SU-DHL-6 (cell line): ENCODE measurements around the gene PRICKLE2.

ENCODE experiments used
- H2AFZ ChIP-seq: fragments of 200-600 bp; sonication (generic); 2 replicates; pipeline ENCODE4 v1.6.1; 2014; ENCODE audit warnings: low read depth, mild to moderate bottlenecking, moderate library complexity, mixed read lengths, antibody characterized with exemption, low read length; ENCODE audit not compliant: severe bottlenecking
- H3F3A ChIP-seq: fragments of 200-600 bp; shearing (Covaris generic); 2 replicates; pipeline ENCODE4 v1.6.0; 2016; ENCODE audit warnings: antibody characterized with exemption, mild to moderate bottlenecking; ENCODE audit not compliant: insufficient read depth
- H3K27ac ChIP-seq: fragments of 200-600 bp; sonication (generic); 2 replicates; pipeline ENCODE4 v1.5.1; 2016; ENCODE audit warnings: low read depth, mild to moderate bottlenecking, low read length, moderate library complexity, mixed read lengths
- H3K27me3 ChIP-seq: fragments of 200-600 bp; sonication (generic), shearing (Covaris generic); 2 replicates; pipeline ENCODE4 v1.6.0; 2014; ENCODE audit warnings: mild to moderate bottlenecking, low read length
- H3K36me3 ChIP-seq: fragments of 200-600 bp; sonication (generic); 2 replicates; pipeline ENCODE4 v1.6.1; 2014; ENCODE audit warnings: mild to moderate bottlenecking, low read length, mixed read lengths
- H3K4me2 ChIP-seq: fragments of 300-600, 200-600 bp; shearing (Covaris generic), sonication (generic); 2 replicates; pipeline ENCODE4 v1.6.0; 2014; ENCODE audit warnings: low read length, low read depth, mild to moderate bottlenecking; ENCODE audit not compliant: poor library complexity, severe bottlenecking
- H3K4me3 ChIP-seq: fragments of 200-600 bp; sonication (generic); 2 replicates; pipeline ENCODE4 v1.5.1; 2014; ENCODE audit warnings: antibody characterized with exemption, low read length, mild to moderate bottlenecking, mixed read lengths; ENCODE audit not compliant: insufficient read depth, poor library complexity, severe bottlenecking
- H3K79me2 ChIP-seq: fragments of 200-600 bp; sonication (generic); 2 replicates; pipeline ENCODE4 v1.6.1; 2014; ENCODE audit warnings: mild to moderate bottlenecking, low read length, moderate library complexity; ENCODE audit not compliant: insufficient read depth
- H3K9ac ChIP-seq: fragments of 200-600 bp; sonication (generic); 2 replicates; pipeline ENCODE4 v1.7.0; 2014; ENCODE audit warnings: mild to moderate bottlenecking, low read length
- H3K9me2 ChIP-seq: fragments of 200-600 bp; sonication (generic); replicated peaks from 2 replicates; pipeline ENCODE4 v1.6.1; 2014; ENCODE audit warnings: low read length; ENCODE audit not compliant: insufficient read depth
- H3K9me3 ChIP-seq: fragments of 200-600 bp; sonication (generic); 2 replicates; pipeline ENCODE4 v1.6.1; 2014; ENCODE audit warnings: low read length, mixed read lengths; ENCODE audit not compliant: insufficient read depth
- H4K20me1 ChIP-seq: fragments of 200-600 bp; sonication (generic); 2 replicates; pipeline ENCODE4 v1.6.1; 2014; ENCODE audit warnings: low read depth, mild to moderate bottlenecking, antibody characterized with exemption, low read length, moderate library complexity, mixed read lengths
- CTCF ChIP-seq: fragments of 200-600 bp; sonication (generic); IDR thresholded peaks from one replicate; pipeline ENCODE4 v1.5.1; 2017; ENCODE audit warnings: antibody characterized with exemption, mild to moderate bottlenecking, low read length, moderate library complexity; ENCODE audit not compliant: insufficient read depth, poor library complexity, severe bottlenecking
- EZH2phosphoT487 ChIP-seq: fragments of 200-600 bp; sonication (generic), shearing (Covaris generic); conservative IDR thresholded peaks from 2 replicates; pipeline ENCODE4 v1.6.1; 2018; ENCODE audit warnings: mild to moderate bottlenecking, antibody characterized with exemption, low read length, moderate library complexity, mixed read lengths

The PRICKLE2 gene

GRCh38 chr3:64228110-64228509 is 2.8 kb upstream of the PRICKLE2 start:
- H4K20me1 ChIP-seq, result no peaks in the 10 kb centered on the region
- H3K4me2 ChIP-seq, result no peak overlapping the region
- H3K36me3 ChIP-seq, result no peaks in the 10 kb centered on the region
- no peak overlapping the region for H2AFZ ChIP-seq
- H3K9me3 ChIP-seq, result no peaks in the 10 kb centered on the region
- H3K9me2 ChIP-seq, result no peaks in the 10 kb centered on the region
- H3K4me3 ChIP-seq, result no peak overlapping the region
- H3K27me3 ChIP-seq, result no peaks in the 10 kb centered on the region
- TF ChIP-seq EZH2phosphoT487, result no peak
- TF ChIP-seq CTCF, result no peak
- no peaks in the 10 kb centered on the region for H3F3A ChIP-seq
- no peaks in the 10 kb centered on the region for H3K79me2 ChIP-seq
- H3K27ac ChIP-seq, result no peak overlapping the region
- no peak overlapping the region for H3K9ac ChIP-seq

- Histone ChIP-seq H3K27ac (no peak overlapping the region), H2AFZ (no peak overlapping the region), H3K9ac (no peak overlapping the region), H3K79me2 (no peaks in the 10 kb centered on the region), H3K4me3 (no peak overlapping the region), H3K27me3 (no peaks in the 10 kb centered on the region), H4K20me1 (no peaks in the 10 kb centered on the region), H3F3A (no peaks in the 10 kb centered on the region), H3K9me3 (no peaks in the 10 kb centered on the region), H3K9me2 (no peaks in the 10 kb centered on the region), H3K4me2 (no peak overlapping the region), H3K36me3 (no peaks in the 10 kb centered on the region)
- no peak for TF ChIP-seq CTCF
- TF ChIP-seq EZH2phosphoT487, result no peak
These were observed 1.5 kb upstream of the PRICKLE2 start for GRCh38 chr3:64226730-64227129.

GRCh38 chr3:64225695-64226499 is 631 bp upstream of the PRICKLE2 start:
- peak overlapping the region; percentile 81 for H2AFZ ChIP-seq
- H3K4me3 ChIP-seq, result no peak overlapping the region

More at GRCh38 chr3:64225695-64226499, 631 bp upstream of the PRICKLE2 start:
- no peaks in the 10 kb centered on the region for H3F3A ChIP-seq
- peak overlapping the region; percentile 55 for H3K4me2 ChIP-seq
- no peaks in the 10 kb centered on the region for H4K20me1 ChIP-seq
- H3K27me3 ChIP-seq, result no peaks in the 10 kb centered on the region
- H3K27ac ChIP-seq, result no peak overlapping the region
- H3K9ac ChIP-seq, result no peak overlapping the region
- H3K36me3 ChIP-seq, result no peaks in the 10 kb centered on the region
- no peaks in the 10 kb centered on the region for H3K9me2 ChIP-seq
- no peak for TF ChIP-seq EZH2phosphoT487
- TF ChIP-seq CTCF, result no peak
- H3K79me2 ChIP-seq, result no peaks in the 10 kb centered on the region
- no peaks in the 10 kb centered on the region for H3K9me3 ChIP-seq
